GM19193 (cell line): ENCODE measurements around the gene GUCY1A2.

Experiments
- POLR2A ChIP-seq: IDR thresholded peaks from 4 replicates; pipeline ENCODE4 v1.6.1; 2011; ENCODE audit not compliant: insufficient read depth, insufficient read length; ENCODE audit errors: extremely low read depth

GUCY1A2 gene, protein sequence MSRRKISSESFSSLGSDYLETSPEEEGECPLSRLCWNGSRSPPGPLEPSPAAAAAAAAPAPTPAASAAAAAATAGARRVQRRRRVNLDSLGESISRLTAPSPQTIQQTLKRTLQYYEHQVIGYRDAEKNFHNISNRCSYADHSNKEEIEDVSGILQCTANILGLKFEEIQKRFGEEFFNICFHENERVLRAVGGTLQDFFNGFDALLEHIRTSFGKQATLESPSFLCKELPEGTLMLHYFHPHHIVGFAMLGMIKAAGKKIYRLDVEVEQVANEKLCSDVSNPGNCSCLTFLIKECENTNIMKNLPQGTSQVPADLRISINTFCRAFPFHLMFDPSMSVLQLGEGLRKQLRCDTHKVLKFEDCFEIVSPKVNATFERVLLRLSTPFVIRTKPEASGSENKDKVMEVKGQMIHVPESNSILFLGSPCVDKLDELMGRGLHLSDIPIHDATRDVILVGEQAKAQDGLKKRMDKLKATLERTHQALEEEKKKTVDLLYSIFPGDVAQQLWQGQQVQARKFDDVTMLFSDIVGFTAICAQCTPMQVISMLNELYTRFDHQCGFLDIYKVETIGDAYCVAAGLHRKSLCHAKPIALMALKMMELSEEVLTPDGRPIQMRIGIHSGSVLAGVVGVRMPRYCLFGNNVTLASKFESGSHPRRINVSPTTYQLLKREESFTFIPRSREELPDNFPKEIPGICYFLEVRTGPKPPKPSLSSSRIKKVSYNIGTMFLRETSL

GRCh38 chr11:107018219-107018901, at the start of gene GUCY1A2:
GUCY1A2 (minus strand) TSS chr11:107018476; CDS start chr11:107018055, 421 bp downstream.
- TF ChIP-seq POLR2A, result no peak

DNA sequence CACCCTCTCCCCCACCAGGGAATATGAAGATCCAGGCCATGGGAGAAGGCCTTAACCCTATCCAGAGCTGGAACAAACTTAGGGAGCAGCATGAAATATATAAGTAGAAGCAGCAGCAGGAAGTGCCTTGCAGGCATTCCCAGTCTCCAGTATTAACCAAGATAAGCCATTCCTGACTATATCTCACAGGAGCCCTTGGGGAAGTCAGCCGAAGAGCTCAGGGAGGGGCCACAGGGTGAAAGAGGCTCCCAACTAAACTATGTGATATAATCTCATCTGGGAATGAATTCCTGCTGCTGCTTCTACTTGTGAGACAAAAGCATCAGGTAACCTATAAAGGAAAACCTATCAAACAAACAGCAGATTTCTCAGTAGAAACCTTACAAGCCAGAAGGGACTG, 36.1 kb upstream of the GUCY1A2 start:
- TF ChIP-seq POLR2A, result no peak

GRCh38 chr11:107050121-107050520, 31.8 kb upstream of the GUCY1A2 start:
- TF ChIP-seq POLR2A, result no peak

DNA sequence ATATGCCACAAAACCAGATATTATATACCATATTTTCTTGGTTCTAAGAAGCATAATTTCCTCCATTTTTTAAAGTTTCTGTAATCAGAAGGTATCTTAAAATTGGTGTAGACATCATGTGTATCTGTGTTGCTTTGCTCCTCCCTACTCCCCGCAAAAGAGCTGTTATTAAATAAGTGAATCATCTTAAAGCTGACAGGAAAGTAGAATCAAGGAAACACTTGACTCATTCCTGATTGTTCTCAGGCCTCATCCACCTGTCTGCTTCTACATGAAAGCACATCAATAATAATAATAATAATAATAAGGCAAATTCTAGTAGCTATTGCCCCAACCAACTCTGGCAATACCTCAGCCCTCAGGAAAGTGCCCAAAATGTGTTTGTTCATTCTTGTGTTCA, 26.2 kb upstream of the GUCY1A2 start:
- TF ChIP-seq POLR2A, result no peak

GRCh38 chr11:107043242-107044006, 25.1 kb upstream of the GUCY1A2 start:
- no peak for TF ChIP-seq POLR2A

- TF ChIP-seq POLR2A, result no peak
Observed at GRCh38 chr11:107042748-107043147, 24.5 kb upstream of the GUCY1A2 start.

GRCh38 chr11:107041088-107041444, 22.8 kb upstream of the GUCY1A2 start:
- TF ChIP-seq POLR2A, result no peak

- TF ChIP-seq POLR2A, result no peak
Observed at GRCh38 chr11:107040433-107041087, 22.3 kb upstream of the GUCY1A2 start.

DNA sequence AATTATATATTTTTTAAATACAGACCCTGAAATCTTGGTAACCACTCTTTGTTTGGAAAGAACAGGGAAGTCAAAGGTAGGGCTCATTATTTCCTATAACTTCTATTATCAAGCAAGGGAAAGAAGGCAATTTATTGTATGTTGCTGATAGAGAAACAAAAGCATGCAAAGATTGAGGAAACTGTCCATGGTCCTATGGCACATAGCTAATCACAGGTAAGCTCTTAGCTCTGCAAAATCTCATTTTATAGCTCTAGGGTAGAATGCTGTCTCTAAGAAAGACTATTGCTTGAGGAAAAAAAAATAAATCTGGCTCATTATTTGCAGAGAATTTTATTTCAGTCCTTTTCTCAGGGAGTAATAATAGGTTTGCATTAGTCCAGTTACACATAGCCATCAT, 7.4 kb upstream of the GUCY1A2 start:
- TF ChIP-seq POLR2A, result no peak

GRCh38 chr11:107020594-107020993, 2.3 kb upstream of the GUCY1A2 start:
- no peak for TF ChIP-seq POLR2A

- no peak for TF ChIP-seq POLR2A
Observed at GRCh38 chr11:107018902-107019493, 722 bp upstream of the GUCY1A2 start.

GRCh38 chr11:107017433-107018218, 650 bp downstream of the GUCY1A2 start:
- TF ChIP-seq POLR2A, result no peak

GRCh38 chr11:107017104-107017432, 1.2 kb downstream of the GUCY1A2 start:
- TF ChIP-seq POLR2A, result no peak
